Gastroesophageal sphincter (tissue), 4 donors: ENCODE data around the gene TNFAIP8L2. TPM values are rescaled to one million over a fixed set of nuclear protein-coding genes. Genes with fewer than 3 reads are reported as not detected.
"Not testable (repeated sequence)": the region's sequence is repeated elsewhere in the genome, so short reads cannot be mapped to it uniquely, and the experiment has no call there.

Experiments
- ATAC-seq: fragments of 150-250 bp; one replicate; pipeline ENCODE4 v1.9.1; 2016; ENCODE audit warnings: mild to moderate bottlenecking, moderate library complexity
- H3K27ac ChIP-seq, 4 donors: fragments of 200-600 bp; sonication (generic) in 3 of 4; 1 replicate in 3 of 4; 2 replicates in 1 of 4; pipeline ENCODE4 v1.5.1; 2016 to 2019
- H3K27me3 ChIP-seq: fragments of 200-600 bp; sonication (generic); one replicate; pipeline ENCODE4 v1.5.1; 2019
- H3K36me3 ChIP-seq, 2 donors: fragments of 200-600 bp; sonication (generic); one replicate each; pipeline ENCODE4 v1.5.1; 2019; ENCODE audit warnings: control low read depth in 1 of 2
- H3K4me1 ChIP-seq, 3 donors: fragments of 200-600 bp; sonication (generic); 1 replicate in 2 of 3; 2 replicates in 1 of 3; pipeline ENCODE4 v1.5.1; 2016 to 2019; ENCODE audit warnings: control low read depth in 2 of 3
- H3K4me3 ChIP-seq, 2 donors: fragments of 200-600 bp; sonication (generic); one replicate each; pipeline ENCODE4 v1.5.1; 2019; ENCODE audit warnings: mild to moderate bottlenecking in 1 of 2, moderate library complexity in 1 of 2
- H3K9me3 ChIP-seq, 3 donors: fragments of 200-600 bp; sonication (generic); one replicate each; pipeline ENCODE4 v1.5.1; 2017 to 2019; ENCODE audit warnings: control low read depth in 2 of 3
- CTCF ChIP-seq, 4 experiments: fragments of 200-600 bp in 2 of 4; fragments of 450-650 bp in 2 of 4; sonication (generic) in 1 of 4; IDR thresholded peaks; one replicate each; pipeline ENCODE4 v1.5.1; 2017 to 2019; ENCODE audit warnings: antibody characterized with exemption in 4 of 4, mild to moderate bottlenecking in 2 of 4, moderate library complexity in 2 of 4
- EP300 ChIP-seq: sonication (generic); formaldehyde crosslinking; IDR thresholded peaks from one replicate; pipeline ENCODE4 v1.6.1; 2017; ENCODE audit warnings: antibody characterized with exemption, mild to moderate bottlenecking
- POLR2A ChIP-seq, 2 donors: fragments of 450-650 bp; IDR thresholded peaks; one replicate each; pipeline ENCODE4 v1.6.1; 2017; ENCODE audit warnings: antibody characterized with exemption in 2 of 2, mild to moderate bottlenecking in 2 of 2, moderate library complexity in 1 of 2
- POLR2AphosphoS5 ChIP-seq: sonication (generic); formaldehyde crosslinking; IDR thresholded peaks from one replicate; pipeline ENCODE4 v1.6.1; 2017; ENCODE audit warnings: antibody characterized with exemption
- WGBS, 2 donors: methylation state at CpG; one replicate each; pipeline ENCODE4 v1.1.5; 2018; ENCODE audit warnings: low coverage in 1 of 2; 5-methylcytosine and 5-hydroxymethylcytosine counted together
- total RNA-seq, 4 donors: library from RNA; depleted of rRNA; stranded (reverse); fragments of >200 nt; gene quantifications; one replicate each; pipeline ENCODE4 v1.1.0, GENCODE V29; 2016

Gene TNFAIP8L2
- total RNA-seq, 4 donors from 2014 or later, result 0.85 to 7.2 (median 4.4) TPM

GRCh38 chr1:151176514-151177045, 20.1 kb downstream of the TNFAIP8L2 start:
- Histone ChIP-seq H3K4me3 (no peak overlapping the region), H3K27ac (peak overlapping the region in 3 of 4 donors; percentile 57 to 79 (median 59)), H3K9me3 (no peaks in the 10 kb centered on the region), H3K4me1 (peaks cover 0 to 30% (median 10%) of the 10 kb centered on the region in 3 donors), H3K27me3 (no peaks in the 10 kb centered on the region), H3K36me3 (peaks cover 0 to 93% of the 10 kb centered on the region in 2 donors)
- TF ChIP-seq POLR2AphosphoS5, result no peak
- TF ChIP-seq CTCF (IDR thresholded peaks at IDR 0.05), result no peak
- no peak for TF ChIP-seq POLR2A (IDR thresholded peaks at IDR 0.05)
- TF ChIP-seq EP300, result no peak
- 80 to 90% methylated on average over 2 to 9 of the region's 17 CpGs for WGBS, 2 donors
- no peak for ATAC-seq

DNA sequence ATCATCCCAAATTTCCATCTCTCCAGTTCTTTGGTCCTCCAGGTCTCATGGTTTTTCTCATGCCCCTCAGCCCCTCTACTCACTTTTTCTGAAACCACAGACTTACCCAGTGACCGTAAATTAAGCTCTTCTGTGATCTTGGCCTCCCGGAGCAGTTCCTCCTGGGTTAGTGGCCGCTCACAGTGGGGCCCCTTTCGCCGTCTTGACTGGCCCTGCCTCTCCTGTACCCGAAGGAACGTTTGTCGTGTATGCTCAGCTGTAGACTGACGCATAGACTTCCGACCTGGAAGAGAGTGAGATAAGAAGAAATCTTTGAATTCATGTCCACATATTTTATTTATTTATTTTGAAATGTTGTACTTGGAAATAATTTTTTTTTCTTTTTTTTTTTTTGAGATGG, 27.8 kb downstream of the TNFAIP8L2 start:
- H3K4me1 ChIP-seq, result peaks cover 11 to 40% (median 21%) of the 10 kb centered on the region in 3 donors
- H3K36me3 ChIP-seq, result peaks cover 0 to 68% of the 10 kb centered on the region in 2 donors
- TF ChIP-seq POLR2A (IDR thresholded peaks at IDR 0.05) (no peak), EP300 (no peak), POLR2AphosphoS5 (no peak), CTCF (IDR thresholded peaks at IDR 0.05) (no peak)
- no peak overlapping the region for H3K27ac ChIP-seq
- 87 to 98% methylated on average over 7 to 10 of the region's 10 CpGs for WGBS, 2 donors
- H3K9me3 ChIP-seq, result no peaks in the 10 kb centered on the region
- H3K4me3 ChIP-seq, result no peak overlapping the region
- H3K27me3 ChIP-seq, result no peaks in the 10 kb centered on the region
- ATAC-seq, result no peak

GRCh38 chr1:151187205-151187604, 30.8 kb downstream of the TNFAIP8L2 start:
- H3K4me3 ChIP-seq, result no peak overlapping the region
- peaks cover 0 to 38% of the 10 kb centered on the region in 2 donors for H3K36me3 ChIP-seq
- no peak for TF ChIP-seq EP300
- TF ChIP-seq POLR2AphosphoS5, result no peak
- H3K9me3 ChIP-seq, result no peaks in the 10 kb centered on the region
- H3K4me1 ChIP-seq, result peaks cover 11 to 49% (median 21%) of the 10 kb centered on the region in 3 donors
- ATAC-seq, result no peak
- no peaks in the 10 kb centered on the region for H3K27me3 ChIP-seq
- WGBS, 2 donors, result 59 to 78% methylated on average over 1 of the region's 1 CpG
- peak overlapping the region; percentile 51 to 95 (median 81) for H3K27ac ChIP-seq

- Histone ChIP-seq H3K36me3 (peaks cover 0 to 24% of the 10 kb centered on the region in 2 donors), H3K27ac (peak overlapping the region; percentile 51 to 95 (median 90)), H3K4me1 (peaks cover 11 to 49% (median 21%) of the 10 kb centered on the region in 3 donors), H3K4me3 (peak overlapping the region; percentile 78 to 93)
- ATAC-seq, H3K9me3 ChIP-seq, H3K27me3 ChIP-seq: not testable (repeated sequence)
- WGBS, 2 donors, result 61 to 68% methylated on average over 5 to 8 of the region's 8 CpGs
Observed at GRCh38 chr1:151188667-151189066, 32.2 kb downstream of the TNFAIP8L2 start.

GRCh38 chr1:151189637-151190445, 33.4 kb downstream of the TNFAIP8L2 start, which contains the start of gene VPS72:
VPS72 (minus strand) TSS chr1:151190197; CDS start chr1:151190121, 76 bp downstream.
- Histone ChIP-seq H3K4me3 (peak within 1 kb of the TSS; percentile 78 to 93), H3K9me3 (no peaks in the 10 kb centered on the region), H3K27ac (peak within 1 kb of the TSS; percentile 51 to 95 (median 90)), H3K27me3 (no peaks in the 10 kb centered on the region), H3K36me3 (peaks cover 0 to 12% of the 10 kb centered on the region in 2 donors), H3K4me1 (peaks cover 11 to 49% (median 21%) of the 10 kb centered on the region in 3 donors)
- WGBS, 2 donors, result 0 to 3% methylated on average over 16 to 23 of the region's 42 CpGs
- TF ChIP-seq CTCF (IDR thresholded peaks at IDR 0.05), result peak in 3 of 4 experiments; percentile 23 to 68 (median 59)
- no peak for TF ChIP-seq EP300
- peak; percentile 77 for TF ChIP-seq POLR2AphosphoS5
- TF ChIP-seq POLR2A (IDR thresholded peaks at IDR 0.05), result peak; percentile 35 to 56
- ATAC-seq, result peak; percentile 94
